Measurements from ENCODE around the gene RPTN. TPM values are rescaled to one million over a fixed set of nuclear protein-coding genes. Genes with fewer than 3 reads are reported as not detected.

The RPTN gene
- not detected in 2 replicates for total RNA-seq

GRCh38 chr1:152159144-152159543 is at the start of gene RPTN:
Gene RPTN (minus strand): TSS chr1:152159228. CDS start chr1:152157889, 1,339 bp downstream.

GRCh38 chr1:152115344-152115743 is 43.7 kb downstream of the RPTN start, which contains the start of gene TCHH:
Gene TCHH (minus strand): TSS chr1:152115444. CDS start chr1:152114080, 1,364 bp downstream.

Other genes with a start within 250 kb of the RPTN start
- gene THEM4, start 249.7 kb downstream of the RPTN start, total RNA-seq, result 6.5 and 10.7 TPM in 2 replicates
- gene S100A10, start 165.4 kb downstream of the RPTN start, total RNA-seq, result 131 and 191 TPM in 2 replicates
- gene S100A11, start 122.2 kb downstream of the RPTN start, total RNA-seq, result 77.9 and 105 TPM in 2 replicates
- gene TCHHL1, start 70.2 kb downstream of the RPTN start, total RNA-seq, result not detected in 2 replicates
- 0.03 TPM in 1 of 2 replicates, not detected in the other for gene TCHH, start 43.8 kb downstream of the RPTN start, total RNA-seq
- not detected in 2 replicates for gene HRNR, start 65.0 kb upstream of the RPTN start, total RNA-seq
- gene FLG, start 166.0 kb upstream of the RPTN start, total RNA-seq, result under 0.01 and 0.23 TPM in 2 replicates
- not detected in 2 replicates for gene FLG2, start 200.8 kb upstream of the RPTN start, total RNA-seq

Measured in smooth muscle cell of the pulmonary artery (primary cell).